HepG2 (cell line): ENCODE results near the gene ITGAE. TPM values are rescaled to one million over a fixed set of nuclear protein-coding genes. Genes with fewer than 3 reads are reported as not detected.

Experiments
- ATAC-seq: fragments of 200-7000 bp; cut with Tn5 transposase; 3 replicates; pipeline ENCODE4 v1.9.1; 2020; ENCODE audit warnings: mild to moderate bottlenecking, moderate library complexity
- BruUV-seq: library from RNA; stranded (reverse); fragments of 400-500 nt; replicated peaks from 2 replicates; lab custom pipeline; 2021; lab: Mats Ljungman, UMichigan
- CTCF ChIA-PET: fragments of 300-600 bp; formaldehyde crosslinking; extraction: SDS; loops from one replicate; lab custom pipeline; 2021; ENCODE audit warnings: low total read pairs, inconsistent platforms, low intra/inter-chr PET ratio; lab: Yijun Ruan, JAX
- POLR2A ChIA-PET: fragments of 350-600 bp; sonication (Branson Sonifier 250); formaldehyde crosslinking; loops from one replicate; lab custom pipeline; 2020; ENCODE audit warnings: antibody characterized with exemption, inconsistent platforms; lab: Yijun Ruan, JAX
- DNase-seq: peaks from one replicate; pipeline ENCODE4 v3.0.0-alpha.2; 2015; ENCODE audit warnings: low spot score
- FAIRE-seq: peaks from 3 replicates; lab custom pipeline; 2011; peaks lifted over from hg19 to GRCh38; lab: Jason Lieb, UNC
- H2AFZ ChIP-seq: one replicate; pipeline ENCODE4 v1.6.1; 2011; ENCODE audit warnings: low read length, inconsistent platforms
- H3K27ac ChIP-seq: fragments of 300-600 bp; 3 replicates; pipeline ENCODE4 v1.8.0; 2011; ENCODE audit warnings: mixed run types, mild to moderate bottlenecking, mixed read lengths, low read length, inconsistent platforms; ENCODE audit not compliant: insufficient read depth; ENCODE audit errors: extremely low read length
- H3K27me3 ChIP-seq, 2 experiments: fragments of 200-600 bp in 1 of 2; 2 replicates in 1 of 2; 3 replicates in 1 of 2; pipeline versions ENCODE4 v1.6.0 to v1.8.0; 2011; ENCODE audit warnings: low read length in 2 of 2, mild to moderate bottlenecking in 2 of 2, moderate library complexity in 2 of 2, inconsistent platforms in 1 of 2; ENCODE audit not compliant: insufficient read depth in 2 of 2, control insufficient read depth in 1 of 2
- H3K36me3 ChIP-seq, 2 experiments: fragments of 200-600 bp in 1 of 2; replicated peaks in 1 of 2; 2 replicates in 1 of 2; 3 replicates in 1 of 2; pipeline versions ENCODE4 v1.5.1 to v1.8.0; 2011; ENCODE audit warnings: low read length in 2 of 2, inconsistent platforms in 1 of 2; ENCODE audit not compliant: insufficient read depth in 2 of 2, control insufficient read depth in 1 of 2
- H3K4me1 ChIP-seq: 2 replicates; pipeline ENCODE4 v1.5.1; 2012; ENCODE audit warnings: low read length, inconsistent platforms; ENCODE audit not compliant: insufficient read depth
- H3K4me2 ChIP-seq: 2 replicates; pipeline ENCODE4 v1.6.0; 2011; ENCODE audit warnings: low read depth, low read length, inconsistent platforms
- H3K4me3 ChIP-seq, 3 experiments: fragments of 200-600 bp in 1 of 3; sonication (generic), shearing (Covaris generic) in 1 of 3; replicated peaks in 1 of 3; 2 replicates each; pipeline ENCODE4 v1.5.1; 2011 to 2016; ENCODE audit warnings: low read length in 3 of 3, inconsistent platforms in 2 of 3, low read depth in 2 of 3, mild to moderate bottlenecking in 2 of 3, control low read depth in 1 of 3, mixed read lengths in 1 of 3; ENCODE audit not compliant: insufficient read depth in 1 of 3
- H3K79me2 ChIP-seq: one replicate; pipeline ENCODE4 v1.6.1; 2011; ENCODE audit warnings: low read length, inconsistent platforms; ENCODE audit not compliant: insufficient read depth
- H3K9ac ChIP-seq: 2 replicates; pipeline ENCODE4 v1.6.0; 2011; ENCODE audit warnings: mild to moderate bottlenecking, low read depth, low read length, inconsistent platforms; ENCODE audit not compliant: insufficient read depth
- H3K9me3 ChIP-seq: 2 replicates; pipeline ENCODE4 v1.5.1; 2012; ENCODE audit warnings: mild to moderate bottlenecking, low read length
- H4K20me1 ChIP-seq: 2 replicates; pipeline ENCODE4 v1.6.0; 2011; ENCODE audit warnings: inconsistent platforms, mild to moderate bottlenecking, low read length, moderate library complexity; ENCODE audit not compliant: insufficient read depth
- JDP2 ChIP-seq: sonication (generic); formaldehyde crosslinking; IDR thresholded peaks from 2 replicates; pipeline ENCODE4 v1.8.1; 2022; ENCODE audit warnings: missing genetic modification reagents, borderline replicate concordance
- PTBP1 ChIP-seq: fragments of 200-400 bp; formaldehyde crosslinking; IDR thresholded peaks from 2 replicates; pipeline ENCODE4 v1.6.1; 2018; ENCODE audit warnings: low read length, low read depth; ENCODE audit not compliant: poor library complexity, severe bottlenecking
- RFX5 ChIP-seq: IDR thresholded peaks from 2 replicates; pipeline ENCODE4 v1.6.1; 2011; ENCODE audit warnings: low read depth, low read length, improper control_type of control experiment
- RNF2 ChIP-seq: fragments of 450-650 bp; conservative IDR thresholded peaks from 2 replicates; pipeline ENCODE4 v1.6.1; 2016; ENCODE audit warnings: low read depth
- ZNF18 ChIP-seq: sonication (generic); formaldehyde crosslinking; IDR thresholded peaks from 2 replicates; pipeline ENCODE4 v1.8.0; 2022; ENCODE audit warnings: mild to moderate bottlenecking, missing genetic modification reagents; ENCODE audit not compliant: insufficient replicate concordance
- ZNF407 ChIP-seq: sonication (generic); formaldehyde crosslinking; IDR thresholded peaks from one replicate; pipeline ENCODE4 v1.5.1; 2020; ENCODE audit warnings: mild to moderate bottlenecking, missing genetic modification reagents; ENCODE audit errors: not compliant biosample characterization
- WGBS: methylation state at CpG from one replicate; pipeline ENCODE4 v1.1.6; 2017; ENCODE audit warnings: low lambda C conversion rate; 5-methylcytosine and 5-hydroxymethylcytosine counted together
- in situ Hi-C: cut with HindIII; loops from 2 replicates; pipeline ENCODE4 v1.10.0; 2017; ENCODE audit warnings: low pct_unique_long_range_greater_than_20kb; ENCODE audit not compliant: extremely low pct_ligation_motif_present
- intact Hi-C: fragments of 100-400 bp; cut with micrococcal nuclease; formaldehyde crosslinking; loops from one replicate; pipeline ENCODE4 v1.10.0; 2022; ENCODE audit not compliant: unreplicated experiment
- polyA plus RNA-seq, 8 experiments: library from polyadenylated mRNA; depleted of rRNA in 3 of 8; stranded (reverse) in 7 of 8; unstranded in 1 of 8; fragments of >200 nt; fragmentation: Illumina TruSeq in 4 of 8; extraction: Trizol in 4 of 8; gene quantifications; 2 replicates each; pipeline versions ENCODE4 v1.2.1 to v1.2.3, GENCODE V29; 2011 to 2016; ENCODE audit warnings: low read depth in 4 of 8, missing spikeins in 1 of 8, mixed read lengths in 1 of 8; ENCODE audit not compliant: insufficient read depth in 1 of 8
- total RNA-seq, 5 experiments: library from RNA; depleted of rRNA; stranded (reverse); fragments of >200 nt; fragmentation: Illumina TruSeq; extraction: Trizol; gene quantifications; 2 replicates each; pipeline ENCODE4 v1.2.3, GENCODE V29; 2016; ENCODE audit warnings: low read depth in 1 of 5
- TF ChIP-seq, protein P1 (sequence below): sonication (generic); formaldehyde crosslinking; IDR thresholded peaks from 2 replicates; pipeline ENCODE4 v1.4.0; 2020; ENCODE audit warnings: missing genetic modification reagents
- TF ChIP-seq, protein P2 (sequence below): sonication (generic); formaldehyde crosslinking; IDR thresholded peaks from 2 replicates; pipeline ENCODE4 v1.5.0; 2020; ENCODE audit warnings: missing genetic modification reagents

ITGAE gene
- total and polyA plus RNA-seq, 2 of the 13 experiments (the other 11 are each of a cell fraction or from before 2014, with no cell fraction given) = 42.3 to 49.0 TPM

DNA sequence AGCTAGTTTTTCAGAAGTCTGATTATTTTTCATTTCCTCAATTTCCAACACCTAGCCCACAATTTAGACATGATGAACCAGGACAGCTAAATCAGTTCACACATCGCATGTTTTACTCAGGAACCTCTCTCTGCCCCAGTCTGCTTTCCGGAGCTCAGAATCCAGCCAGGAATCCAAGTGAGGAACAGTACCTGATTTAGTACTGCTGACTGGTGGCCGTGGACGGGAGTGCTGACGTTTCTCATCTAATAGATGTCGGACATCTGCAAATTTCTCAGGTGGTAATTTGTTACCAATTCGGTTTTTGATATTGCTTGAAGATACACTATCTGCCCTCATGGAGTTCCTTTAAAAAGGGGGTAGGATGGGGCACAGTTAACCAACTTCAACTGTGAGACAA is 14.9 kb upstream of the ITGAE start:
- Histone ChIP-seq H3K4me3 (no peak overlapping the region), H3K4me1 (peaks cover 10% of the 10 kb centered on the region; the same call in 1 of the 2 replicates), H3K9ac (no peak overlapping the region), H3K79me2 (no peaks in the 10 kb centered on the region), H2AFZ (no peak overlapping the region), H3K27me3 (no peaks in the 10 kb centered on the region), H3K36me3 (peaks cover 14 to 60% of the 10 kb centered on the region in 2 experiments; a peak in 4 of 5 replicates), H4K20me1 (no peaks in the 10 kb centered on the region), H3K27ac (no peak overlapping the region), H3K4me2 (no peak overlapping the region), H3K9me3 (no peaks in the 10 kb centered on the region)
- intact Hi-C loops (no loop called here), in situ Hi-C loops (no loop called here)
- WGBS = 96% methylated on average over 7 of the region's 7 CpGs
- BruUV-seq = no TSS peak
- peak; percentile 44; the same call in 1 of the 3 replicates for ATAC-seq
- no peak for DNase-seq
- POLR2A ChIA-PET = no interaction called here
- FAIRE-seq = no peak
- CTCF ChIA-PET = interaction anchor here (1.5 kb wide), 1 partner anchor 78 kb away, joined by 6 read pairs; no protein-coding TSS in a partner anchor
- TF ChIP-seq, protein P1, sequence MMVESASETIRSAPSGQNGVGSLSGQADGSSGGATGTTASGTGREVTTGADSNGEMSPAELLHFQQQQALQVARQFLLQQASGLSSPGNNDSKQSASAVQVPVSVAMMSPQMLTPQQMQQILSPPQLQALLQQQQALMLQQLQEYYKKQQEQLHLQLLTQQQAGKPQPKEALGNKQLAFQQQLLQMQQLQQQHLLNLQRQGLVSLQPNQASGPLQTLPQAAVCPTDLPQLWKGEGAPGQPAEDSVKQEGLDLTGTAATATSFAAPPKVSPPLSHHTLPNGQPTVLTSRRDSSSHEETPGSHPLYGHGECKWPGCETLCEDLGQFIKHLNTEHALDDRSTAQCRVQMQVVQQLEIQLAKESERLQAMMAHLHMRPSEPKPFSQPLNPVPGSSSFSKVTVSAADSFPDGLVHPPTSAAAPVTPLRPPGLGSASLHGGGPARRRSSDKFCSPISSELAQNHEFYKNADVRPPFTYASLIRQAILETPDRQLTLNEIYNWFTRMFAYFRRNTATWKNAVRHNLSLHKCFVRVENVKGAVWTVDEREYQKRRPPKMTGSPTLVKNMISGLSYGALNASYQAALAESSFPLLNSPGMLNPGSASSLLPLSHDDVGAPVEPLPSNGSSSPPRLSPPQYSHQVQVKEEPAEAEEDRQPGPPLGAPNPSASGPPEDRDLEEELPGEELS (CRISPR knock-in tag) = no peak
- no peak for TF ChIP-seq PTBP1
- TF ChIP-seq ZNF18 = no peak
- TF ChIP-seq RFX5 = no peak
- no peak for TF ChIP-seq JDP2
- no peak for TF ChIP-seq RNF2
- TF ChIP-seq ZNF407 (CRISPR knock-in tag) = no peak
- TF ChIP-seq, protein P2, sequence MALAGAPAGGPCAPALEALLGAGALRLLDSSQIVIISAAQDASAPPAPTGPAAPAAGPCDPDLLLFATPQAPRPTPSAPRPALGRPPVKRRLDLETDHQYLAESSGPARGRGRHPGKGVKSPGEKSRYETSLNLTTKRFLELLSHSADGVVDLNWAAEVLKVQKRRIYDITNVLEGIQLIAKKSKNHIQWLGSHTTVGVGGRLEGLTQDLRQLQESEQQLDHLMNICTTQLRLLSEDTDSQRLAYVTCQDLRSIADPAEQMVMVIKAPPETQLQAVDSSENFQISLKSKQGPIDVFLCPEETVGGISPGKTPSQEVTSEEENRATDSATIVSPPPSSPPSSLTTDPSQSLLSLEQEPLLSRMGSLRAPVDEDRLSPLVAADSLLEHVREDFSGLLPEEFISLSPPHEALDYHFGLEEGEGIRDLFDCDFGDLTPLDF (CRISPR knock-in tag) = no peak
